Smooth muscle cell of trachea (primary cell): ENCODE measurements around the gene SNX30. TPM values are rescaled to one million over a fixed set of nuclear protein-coding genes. Genes with fewer than 3 reads are reported as not detected.

Experiments used
- total RNA-seq: library from RNA; depleted of rRNA; stranded (reverse); fragments of >200 nt; gene quantifications from 2 replicates; pipeline ENCODE4 v1.2.1, GENCODE V29; 2014

The SNX30 gene
- 17.6 and 24.8 TPM in 2 replicates for total RNA-seq

GRCh38 chr9:112750016-112750763 lies at the start of gene SNX30:
TSS of gene SNX30 (plus strand) at chr9:112750760. CDS start at chr9:112751002, 242 bp downstream.

GRCh38 chr9:112717661-112718331 lies 32.8 kb upstream of the SNX30 start, which contains the start of gene INIP:
TSS of gene INIP (minus strand) at chr9:112718117. CDS start at chr9:112716485, 1,632 bp downstream.

GRCh38 chr9:112890106-112891081 lies 139.8 kb downstream of the SNX30 start, which contains the start of gene SLC46A2:
TSS of gene SLC46A2 (minus strand) at chr9:112890876. CDS start at chr9:112890681, 195 bp downstream.

Other genes with a start within 250 kb of the SNX30 start
- gene INIP, start 32.6 kb upstream of the SNX30 start, total RNA-seq: 16.4 and 31.6 TPM in 2 replicates
- not detected in 2 replicates for gene SLC46A2, start 140.1 kb downstream of the SNX30 start, total RNA-seq